GM21360 (cell line): Measurements from ENCODE around the gene SPPL2B.

Experiments
- ATAC-seq: cut with Tn5 transposase; IDR thresholded peaks from one replicate; pipeline ENCODE4 v1.9.1; 2021; ENCODE audit warnings: mild to moderate bottlenecking, moderate library complexity; ENCODE audit not compliant: unreplicated experiment

The SPPL2B gene

DNA sequence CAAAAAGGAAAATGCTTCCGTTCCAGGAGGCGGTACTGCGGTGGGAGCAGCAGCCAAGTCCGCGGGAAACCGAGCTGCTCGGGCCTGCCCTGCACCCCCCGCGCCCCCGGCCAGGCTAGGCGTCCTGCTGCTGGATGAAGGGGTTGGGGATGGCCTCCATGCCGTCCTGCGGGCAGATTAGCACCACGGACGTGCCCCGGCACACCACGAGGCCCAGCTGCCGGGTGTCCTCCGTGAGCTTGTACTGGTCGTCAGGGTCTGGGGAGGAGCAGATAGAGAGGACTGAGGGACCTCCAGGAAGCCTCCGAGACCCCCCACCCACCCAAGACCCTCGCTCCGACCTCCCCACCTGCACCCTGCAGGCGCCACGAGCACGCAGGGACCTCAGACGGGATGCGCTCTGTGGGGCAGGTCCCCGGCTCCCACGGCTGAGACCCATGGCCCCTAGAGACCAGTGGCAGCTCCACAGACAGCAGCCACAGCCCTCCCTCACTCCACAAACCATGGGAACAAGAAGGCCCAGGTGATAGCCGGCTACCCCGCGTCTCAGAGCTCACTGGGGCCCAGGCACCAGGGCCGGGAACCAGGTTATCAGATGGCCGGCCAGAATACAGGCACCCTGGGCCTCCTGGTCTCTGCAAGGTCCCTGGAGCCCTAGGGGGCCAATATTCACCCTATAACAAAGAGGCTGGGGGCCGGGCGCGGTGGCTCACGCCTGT lies 6.8 kb upstream of the SPPL2B start:
- ATAC-seq, result no peak

DNA sequence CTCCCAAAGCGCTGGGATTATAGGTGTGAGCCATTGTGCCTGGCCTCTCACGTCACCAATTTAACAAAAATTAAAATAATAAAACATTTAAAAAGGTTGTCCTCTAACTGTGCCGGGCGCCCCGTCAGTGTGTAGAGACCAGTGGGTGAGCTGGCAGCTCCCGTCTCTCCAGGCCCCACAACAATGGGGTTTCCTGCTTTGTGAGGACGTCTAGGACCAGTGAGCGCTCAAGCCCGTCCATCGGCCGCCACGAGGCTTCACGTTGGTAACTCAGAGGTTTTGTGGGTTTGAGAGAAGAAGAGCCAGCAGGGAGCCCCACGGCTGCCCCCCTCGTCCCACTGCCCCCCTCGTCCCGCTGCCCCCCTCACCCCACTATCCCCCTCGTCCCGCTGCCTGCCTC lies 4.8 kb upstream of the SPPL2B start:
- no peak for ATAC-seq

GRCh38 chr19:2324220-2324948 lies 4.1 kb upstream of the SPPL2B start:
- no peak for ATAC-seq

GRCh38 chr19:2325281-2326046 lies 3.0 kb upstream of the SPPL2B start:
- no peak for ATAC-seq

DNA sequence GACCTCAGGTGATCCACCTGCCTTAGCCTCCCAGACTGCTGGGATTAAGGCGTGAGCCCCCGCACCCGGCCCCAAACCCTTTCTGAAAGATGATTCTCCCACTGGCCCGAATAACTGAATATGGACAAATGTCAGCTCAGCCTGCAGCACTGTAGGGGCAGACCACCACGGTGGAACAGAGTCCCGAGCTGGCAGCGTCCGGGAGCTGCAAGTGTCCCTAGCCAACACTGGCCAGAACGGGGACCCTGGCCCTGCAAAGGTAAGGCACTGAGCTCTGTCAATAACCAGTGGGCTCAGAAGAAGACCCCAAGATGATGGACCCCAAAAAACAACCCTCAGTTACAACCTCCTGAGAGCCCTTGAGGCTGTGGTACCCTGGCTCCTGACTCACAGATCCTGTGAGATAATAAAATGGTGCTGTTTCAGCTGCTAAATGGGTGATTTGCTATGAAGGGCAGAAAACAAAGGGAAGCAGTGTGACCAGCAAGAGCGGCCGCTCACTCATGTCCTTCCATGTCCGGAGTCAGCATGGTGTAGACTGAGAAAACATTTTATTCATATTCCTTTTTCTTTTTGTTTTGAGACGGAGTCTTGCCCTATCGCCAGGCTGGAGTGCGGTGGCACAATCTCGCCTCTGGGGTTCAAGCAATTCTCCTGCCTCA lies 1.7 kb upstream of the SPPL2B start:
- no peak for ATAC-seq

DNA sequence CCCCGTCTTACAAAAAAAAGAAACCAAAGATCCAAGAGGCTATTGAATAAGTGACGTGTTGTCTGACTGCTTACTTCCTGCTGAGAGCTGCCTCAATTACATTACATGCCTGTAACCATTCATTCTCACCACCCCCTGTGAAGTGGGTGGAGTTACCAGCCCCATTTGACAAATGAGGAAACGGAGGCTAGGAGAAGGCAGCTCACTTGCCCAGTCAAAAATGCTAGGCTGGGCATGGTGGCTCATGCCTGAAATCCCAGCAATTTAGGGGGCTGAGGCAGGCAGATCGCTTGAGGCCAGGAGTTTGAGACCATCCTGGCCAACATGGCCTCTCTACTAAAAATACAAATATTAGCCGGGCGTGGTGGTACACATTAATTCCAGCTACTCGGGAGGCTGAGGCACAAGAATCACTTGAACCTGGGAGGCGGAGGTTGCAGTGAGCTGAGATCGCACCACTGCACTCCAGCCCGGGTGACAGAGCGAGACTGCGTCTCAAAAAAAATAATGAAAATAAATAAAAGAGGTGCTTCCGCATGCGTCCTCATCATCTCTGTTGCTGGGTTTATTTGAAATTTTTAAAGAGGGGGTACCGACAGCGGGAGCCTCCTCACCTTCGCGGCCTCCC lies 597 bp upstream of the SPPL2B start:
- ATAC-seq, result no peak

GRCh38 chr19:2329149-2329478 lies 630 bp downstream of the SPPL2B start:
- no peak for ATAC-seq

DNA sequence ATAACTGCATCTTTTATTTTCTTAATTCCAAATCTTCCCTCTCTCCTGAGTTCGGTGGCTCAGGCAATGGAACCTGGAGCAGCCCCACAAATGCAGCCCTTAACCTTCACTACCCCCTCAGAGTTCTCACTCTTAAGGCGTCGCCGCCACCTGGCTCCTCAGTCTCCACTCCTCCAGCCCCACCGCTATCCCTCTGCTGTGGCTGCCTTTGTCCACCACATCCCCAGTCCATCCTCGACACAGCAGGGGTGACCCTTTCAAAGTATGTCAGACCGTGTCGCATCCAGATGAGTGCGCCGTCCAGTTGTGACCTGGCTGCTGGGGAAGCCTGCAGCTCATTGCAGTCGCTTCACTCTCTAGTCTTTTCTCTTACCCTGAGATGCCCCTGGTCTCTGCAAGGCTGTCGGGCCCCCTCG lies 1.0 kb downstream of the SPPL2B start:
- no peak for ATAC-seq

GRCh38 chr19:2330255-2330631 lies 1.8 kb downstream of the SPPL2B start:
- no peak for ATAC-seq

DNA sequence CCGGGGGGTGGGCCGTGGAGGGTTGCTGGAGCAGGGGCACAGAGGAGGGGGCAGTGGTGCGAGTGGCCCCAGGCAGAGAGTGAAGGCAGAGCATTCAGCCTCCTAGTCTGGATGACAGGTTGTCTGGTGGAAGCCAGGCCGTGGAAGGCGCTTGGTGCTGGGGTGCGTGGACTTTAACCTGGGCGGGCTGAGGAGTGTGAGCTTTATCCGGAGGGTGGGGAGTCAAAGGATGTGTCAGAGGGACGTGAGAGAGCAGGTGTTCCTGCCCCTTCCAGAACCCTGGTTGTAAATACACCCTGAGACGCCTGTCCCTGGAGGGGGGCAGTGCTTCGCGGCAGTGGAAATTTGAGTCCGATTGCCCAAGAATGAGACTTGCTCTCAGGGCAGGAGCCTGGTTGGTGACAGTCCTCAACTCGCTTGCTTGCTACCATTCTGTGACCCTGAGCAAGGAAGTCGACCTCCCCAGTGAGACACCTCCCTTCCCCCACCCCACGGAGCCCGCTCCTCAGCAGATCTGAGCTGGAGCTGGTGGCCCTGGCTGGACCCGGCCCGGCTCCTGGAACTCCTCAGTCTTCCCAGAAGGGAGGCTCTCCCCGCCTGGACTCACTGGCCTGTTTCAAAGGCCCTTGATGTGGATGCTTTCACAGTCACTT lies 2.3 kb downstream of the SPPL2B start:
- ATAC-seq, result no peak

- no peak for ATAC-seq
These were observed 3.2 kb downstream of the SPPL2B start for GRCh38 chr19:2331601-2332246.

DNA sequence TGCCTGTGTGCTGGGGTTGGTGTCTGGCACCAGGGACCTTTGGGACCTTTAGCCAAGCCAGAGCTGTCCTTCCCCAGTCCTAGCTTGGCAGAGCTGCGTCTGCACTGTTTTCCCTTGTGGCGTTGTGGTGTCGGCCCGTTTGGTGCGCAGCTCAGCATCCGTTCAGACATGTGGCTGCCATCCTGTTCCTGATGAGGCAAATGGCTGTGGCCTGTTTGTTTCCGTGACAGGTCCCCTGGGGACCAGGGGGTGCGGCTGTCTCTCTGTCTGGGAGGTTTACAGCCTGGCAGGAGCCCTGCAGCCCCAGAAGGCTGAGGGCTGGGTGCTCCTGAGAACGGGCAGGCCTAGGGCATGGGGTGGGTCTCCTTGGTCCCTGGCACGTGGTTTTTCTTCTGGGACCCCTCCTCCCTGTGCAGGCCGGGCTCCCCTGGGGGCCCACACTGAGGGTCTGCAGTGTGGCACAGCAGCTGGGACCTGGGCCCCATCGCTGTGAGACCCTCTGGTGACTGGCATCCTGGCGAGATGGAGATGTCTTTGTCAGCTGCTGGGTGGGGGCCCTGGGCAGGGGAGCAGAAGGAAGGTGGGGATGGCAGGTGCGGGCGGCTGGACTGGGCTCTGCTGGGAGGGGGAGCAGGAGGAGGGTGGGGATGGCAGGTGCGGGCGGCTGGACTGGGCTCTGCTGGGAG lies 4.0 kb downstream of the SPPL2B start:
- no peak for ATAC-seq

DNA sequence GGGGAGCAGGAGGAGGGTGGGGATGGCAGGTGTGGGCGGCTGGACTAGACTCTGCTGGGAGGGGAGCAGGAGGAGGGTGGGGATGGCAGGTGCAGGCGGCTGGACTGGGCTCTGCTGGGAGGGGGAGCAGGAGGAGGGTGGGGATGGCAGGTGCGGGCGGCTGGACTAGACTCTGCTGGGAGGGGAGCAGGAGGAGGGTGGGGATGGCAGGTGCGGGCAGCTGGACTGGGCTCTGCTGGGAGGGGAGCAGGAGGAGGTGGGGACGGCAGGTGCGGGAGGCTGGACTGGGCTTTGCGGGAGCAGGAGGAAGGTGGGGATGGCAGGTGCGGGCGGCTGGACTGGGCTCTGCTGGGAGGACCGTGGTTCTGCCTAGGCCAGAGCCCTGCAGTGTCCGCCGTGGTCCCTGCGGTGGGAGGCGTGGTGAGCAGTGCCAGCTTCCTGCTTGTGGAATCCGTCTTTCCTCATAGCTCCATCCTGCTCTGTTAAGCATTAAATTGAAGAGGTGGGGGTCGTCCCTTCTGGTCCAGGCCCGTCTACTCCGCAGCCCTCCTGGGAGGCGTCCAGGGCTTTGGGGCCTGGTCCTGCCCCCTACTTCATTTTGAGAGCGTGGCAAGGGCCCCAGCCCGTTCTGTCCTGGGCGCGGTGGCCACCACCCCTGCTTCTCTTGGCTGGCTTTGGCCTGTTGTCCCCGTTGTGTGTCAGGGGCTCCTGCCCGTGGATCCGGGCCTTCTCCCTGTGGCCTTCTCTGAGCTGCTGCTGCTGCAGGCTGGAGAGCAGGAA lies 4.7 kb downstream of the SPPL2B start:
- no peak for ATAC-seq

GRCh38 chr19:2333807-2334211 lies 5.3 kb downstream of the SPPL2B start:
- no peak for ATAC-seq

- ATAC-seq, result no peak
These were observed 5.9 kb downstream of the SPPL2B start for GRCh38 chr19:2334426-2334825.

GRCh38 chr19:2334986-2335846 lies 6.7 kb downstream of the SPPL2B start:
- ATAC-seq, result no peak

- no peak for ATAC-seq
These were observed 7.4 kb downstream of the SPPL2B start for GRCh38 chr19:2335848-2336247.
